ENCODE measurements around the gene ALPK3. TPM values are rescaled to one million over a fixed set of nuclear protein-coding genes. Genes with fewer than 3 reads are reported as not detected.

The ALPK3 gene
- total RNA-seq, 1 experiment from 2014 or later = 2.0 TPM

DNA sequence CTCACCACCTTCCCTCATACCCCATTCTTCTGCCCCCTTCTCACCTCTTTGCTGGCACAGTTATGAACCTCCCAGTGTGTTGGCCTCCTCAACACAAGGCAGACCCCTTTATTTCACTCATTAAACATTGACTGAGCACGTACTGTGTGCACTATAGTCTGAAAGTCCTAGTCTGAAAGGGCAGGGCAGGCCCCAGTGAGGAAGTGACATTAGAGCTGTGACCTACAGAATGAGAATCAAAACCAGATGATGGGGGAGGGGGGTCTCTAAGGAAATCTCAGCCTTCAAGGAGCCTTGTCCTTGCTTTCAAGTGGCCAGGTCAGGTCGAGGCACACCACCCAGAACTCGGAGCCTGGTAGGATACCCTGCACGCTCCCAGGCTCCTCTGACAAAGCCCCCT lies 70.8 kb downstream of the ALPK3 start:
- POLR2A ChIA-PET = no interaction called here
- intact Hi-C loops (cut with micrococcal nuclease) = no loop called here
- H3K9me3 ChIP-seq (ENCODE audit: control insufficient read depth in 1 of 2, insufficient read depth in 1 of 2, low read depth in 1 of 2, low read length in 2 of 2) = no peaks in the 10 kb centered on the region
- H3K27ac ChIP-seq (ENCODE audit: low read depth, low read length) = no peak overlapping the region
- no peaks in the 10 kb centered on the region for H3K36me3 ChIP-seq (ENCODE audit: control insufficient read depth in 1 of 2, insufficient read depth in 2 of 2, low read length in 2 of 2)
- TF ChIP-seq CBX3 (IDR thresholded peaks at IDR 0.05; ENCODE audit: low read depth) (no peak), RAD21 (IDR thresholded peaks at IDR 0.05; ENCODE audit: low read depth) (no peak), ZNF274 (IDR thresholded peaks at IDR 0.05; ENCODE audit: low read depth, low read length) (no peak), SRF (IDR thresholded peaks at IDR 0.05; ENCODE audit: low read depth) (no peak), TCF7L2 (IDR thresholded peaks at IDR 0.05; ENCODE audit: borderline replicate concordance, extremely low read depth, insufficient read depth, insufficient read length) (no peak), SIN3A (IDR thresholded peaks at IDR 0.05; ENCODE audit: low read depth) (no peak), EGR1 (IDR thresholded peaks at IDR 0.05; ENCODE audit: low read depth) (no peak), POLR2A (IDR thresholded peaks at IDR 0.05; ENCODE audit: borderline replicate concordance, extremely low read depth, insufficient read depth, insufficient read length) (no peak), ELF1 (IDR thresholded peaks at IDR 0.05; ENCODE audit: borderline replicate concordance, low read depth) (no peak), ZFX (IDR thresholded peaks at IDR 0.05) (no peak), JUND (IDR thresholded peaks at IDR 0.05) (no peak), CEBPB (IDR thresholded peaks at IDR 0.05; ENCODE audit: low read depth) (no peak), YY1 (IDR thresholded peaks at IDR 0.05; ENCODE audit: extremely low read depth, insufficient replicate concordance, low read depth, low read length) (no peak), EZH2phosphoT487 (IDR thresholded peaks at IDR 0.05; ENCODE audit: borderline replicate concordance) (no peak)
- TF ChIP-seq, protein P1, sequence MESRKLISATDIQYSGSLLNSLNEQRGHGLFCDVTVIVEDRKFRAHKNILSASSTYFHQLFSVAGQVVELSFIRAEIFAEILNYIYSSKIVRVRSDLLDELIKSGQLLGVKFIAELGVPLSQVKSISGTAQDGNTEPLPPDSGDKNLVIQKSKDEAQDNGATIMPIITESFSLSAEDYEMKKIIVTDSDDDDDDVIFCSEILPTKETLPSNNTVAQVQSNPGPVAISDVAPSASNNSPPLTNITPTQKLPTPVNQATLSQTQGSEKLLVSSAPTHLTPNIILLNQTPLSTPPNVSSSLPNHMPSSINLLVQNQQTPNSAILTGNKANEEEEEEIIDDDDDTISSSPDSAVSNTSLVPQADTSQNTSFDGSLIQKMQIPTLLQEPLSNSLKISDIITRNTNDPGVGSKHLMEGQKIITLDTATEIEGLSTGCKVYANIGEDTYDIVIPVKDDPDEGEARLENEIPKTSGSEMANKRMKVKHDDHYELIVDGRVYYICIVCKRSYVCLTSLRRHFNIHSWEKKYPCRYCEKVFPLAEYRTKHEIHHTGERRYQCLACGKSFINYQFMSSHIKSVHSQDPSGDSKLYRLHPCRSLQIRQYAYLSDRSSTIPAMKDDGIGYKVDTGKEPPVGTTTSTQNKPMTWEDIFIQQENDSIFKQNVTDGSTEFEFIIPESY (IDR thresholded peaks at IDR 0.05; ENCODE audit: extremely low read depth, insufficient replicate concordance, low read length) = no peak
- TF ChIP-seq, protein P2, sequence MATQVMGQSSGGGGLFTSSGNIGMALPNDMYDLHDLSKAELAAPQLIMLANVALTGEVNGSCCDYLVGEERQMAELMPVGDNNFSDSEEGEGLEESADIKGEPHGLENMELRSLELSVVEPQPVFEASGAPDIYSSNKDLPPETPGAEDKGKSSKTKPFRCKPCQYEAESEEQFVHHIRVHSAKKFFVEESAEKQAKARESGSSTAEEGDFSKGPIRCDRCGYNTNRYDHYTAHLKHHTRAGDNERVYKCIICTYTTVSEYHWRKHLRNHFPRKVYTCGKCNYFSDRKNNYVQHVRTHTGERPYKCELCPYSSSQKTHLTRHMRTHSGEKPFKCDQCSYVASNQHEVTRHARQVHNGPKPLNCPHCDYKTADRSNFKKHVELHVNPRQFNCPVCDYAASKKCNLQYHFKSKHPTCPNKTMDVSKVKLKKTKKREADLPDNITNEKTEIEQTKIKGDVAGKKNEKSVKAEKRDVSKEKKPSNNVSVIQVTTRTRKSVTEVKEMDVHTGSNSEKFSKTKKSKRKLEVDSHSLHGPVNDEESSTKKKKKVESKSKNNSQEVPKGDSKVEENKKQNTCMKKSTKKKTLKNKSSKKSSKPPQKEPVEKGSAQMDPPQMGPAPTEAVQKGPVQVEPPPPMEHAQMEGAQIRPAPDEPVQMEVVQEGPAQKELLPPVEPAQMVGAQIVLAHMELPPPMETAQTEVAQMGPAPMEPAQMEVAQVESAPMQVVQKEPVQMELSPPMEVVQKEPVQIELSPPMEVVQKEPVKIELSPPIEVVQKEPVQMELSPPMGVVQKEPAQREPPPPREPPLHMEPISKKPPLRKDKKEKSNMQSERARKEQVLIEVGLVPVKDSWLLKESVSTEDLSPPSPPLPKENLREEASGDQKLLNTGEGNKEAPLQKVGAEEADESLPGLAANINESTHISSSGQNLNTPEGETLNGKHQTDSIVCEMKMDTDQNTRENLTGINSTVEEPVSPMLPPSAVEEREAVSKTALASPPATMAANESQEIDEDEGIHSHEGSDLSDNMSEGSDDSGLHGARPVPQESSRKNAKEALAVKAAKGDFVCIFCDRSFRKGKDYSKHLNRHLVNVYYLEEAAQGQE (IDR thresholded peaks at IDR 0.05; ENCODE audit: low read depth) = no peak
- TF ChIP-seq, protein P3, sequence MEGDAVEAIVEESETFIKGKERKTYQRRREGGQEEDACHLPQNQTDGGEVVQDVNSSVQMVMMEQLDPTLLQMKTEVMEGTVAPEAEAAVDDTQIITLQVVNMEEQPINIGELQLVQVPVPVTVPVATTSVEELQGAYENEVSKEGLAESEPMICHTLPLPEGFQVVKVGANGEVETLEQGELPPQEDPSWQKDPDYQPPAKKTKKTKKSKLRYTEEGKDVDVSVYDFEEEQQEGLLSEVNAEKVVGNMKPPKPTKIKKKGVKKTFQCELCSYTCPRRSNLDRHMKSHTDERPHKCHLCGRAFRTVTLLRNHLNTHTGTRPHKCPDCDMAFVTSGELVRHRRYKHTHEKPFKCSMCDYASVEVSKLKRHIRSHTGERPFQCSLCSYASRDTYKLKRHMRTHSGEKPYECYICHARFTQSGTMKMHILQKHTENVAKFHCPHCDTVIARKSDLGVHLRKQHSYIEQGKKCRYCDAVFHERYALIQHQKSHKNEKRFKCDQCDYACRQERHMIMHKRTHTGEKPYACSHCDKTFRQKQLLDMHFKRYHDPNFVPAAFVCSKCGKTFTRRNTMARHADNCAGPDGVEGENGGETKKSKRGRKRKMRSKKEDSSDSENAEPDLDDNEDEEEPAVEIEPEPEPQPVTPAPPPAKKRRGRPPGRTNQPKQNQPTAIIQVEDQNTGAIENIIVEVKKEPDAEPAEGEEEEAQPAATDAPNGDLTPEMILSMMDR (IDR thresholded peaks at IDR 0.05 in 2 of 3, conservative IDR thresholded peaks at IDR 0.05 in 1 of 3; ENCODE audit: borderline replicate concordance in 1 of 3, insufficient read depth in 1 of 3, low read depth in 2 of 3, low read length in 2 of 3) = no peak
- TF ChIP-seq, protein P4, sequence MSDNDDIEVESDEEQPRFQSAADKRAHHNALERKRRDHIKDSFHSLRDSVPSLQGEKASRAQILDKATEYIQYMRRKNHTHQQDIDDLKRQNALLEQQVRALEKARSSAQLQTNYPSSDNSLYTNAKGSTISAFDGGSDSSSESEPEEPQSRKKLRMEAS (IDR thresholded peaks at IDR 0.05) = no peak
- TF ChIP-seq, protein P5, sequence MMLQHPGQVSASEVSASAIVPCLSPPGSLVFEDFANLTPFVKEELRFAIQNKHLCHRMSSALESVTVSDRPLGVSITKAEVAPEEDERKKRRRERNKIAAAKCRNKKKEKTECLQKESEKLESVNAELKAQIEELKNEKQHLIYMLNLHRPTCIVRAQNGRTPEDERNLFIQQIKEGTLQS (IDR thresholded peaks at IDR 0.05) = no peak
- no peaks in the 10 kb centered on the region for H3K4me1 ChIP-seq (ENCODE audit: control insufficient read depth in 1 of 2, insufficient read depth in 2 of 2, low read length in 2 of 2)
- no peaks in the 10 kb centered on the region for H3K9me2 ChIP-seq (ENCODE audit: insufficient read depth)
- no peak overlapping the region for H3K4me3 ChIP-seq (replicated peaks in 1 of 2; ENCODE audit: low read depth in 1 of 2, low read length in 2 of 2)
- no peak for DNase-seq (ENCODE audit: low read depth, low spot score)
- H3K9ac ChIP-seq (ENCODE audit: low read length) = no peak overlapping the region
- no TSS peak for BruUV-seq (replicated peaks)
- H2AFZ ChIP-seq (ENCODE audit: low read depth, low read length, poor library complexity, severe bottlenecking) = no peak overlapping the region
- no peaks in the 10 kb centered on the region for H3K27me3 ChIP-seq (ENCODE audit: insufficient read depth, low read length)
- no peak overlapping the region for H3K4me2 ChIP-seq (ENCODE audit: low read length)
- no peaks in the 10 kb centered on the region for H4K20me1 ChIP-seq (ENCODE audit: insufficient read depth)
- RAD21 ChIA-PET (ENCODE audit: low non-redundant PET in 1 of 2, low total read pairs in 2 of 2, uncharacterized antibody in 2 of 2, unreplicated experiment in 2 of 2) = no interaction called here
- CTCF ChIA-PET = interaction anchor here (1.4 kb wide), 1 partner anchor 10 kb away, joined by 4 read pairs; no protein-coding TSS in a partner anchor
- ATAC-seq = no peak
- no peaks in the 10 kb centered on the region for H3K79me2 ChIP-seq (ENCODE audit: insufficient read depth, low read length)
